GM18861 (cell line): ENCODE data around the gene MAMLD1.

Source experiments
- ATAC-seq: cut with Tn5 transposase; IDR thresholded peaks from one replicate; pipeline ENCODE4 v1.9.1; 2021; ENCODE audit not compliant: unreplicated experiment

Gene MAMLD1

DNA sequence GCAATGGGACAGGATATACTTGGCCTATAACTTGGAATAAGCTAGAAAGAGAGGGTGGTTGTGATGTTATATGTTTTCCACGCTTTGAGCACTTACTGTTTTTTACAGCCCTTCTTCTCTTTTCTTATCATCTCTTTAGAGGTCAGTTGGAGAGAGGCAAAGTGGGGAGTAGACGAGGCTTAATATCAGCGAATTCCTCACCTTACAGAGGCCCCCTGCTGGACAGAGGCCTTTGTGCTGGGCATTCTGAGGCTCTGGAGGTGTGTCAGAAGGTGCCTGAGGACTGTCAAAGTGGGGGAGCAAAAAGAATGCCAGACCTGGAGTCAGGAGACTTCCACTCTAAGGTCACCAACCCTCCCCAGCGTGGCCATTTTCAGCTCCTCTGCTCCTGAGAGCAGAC, 42.5 kb downstream of the MAMLD1 start:
- ATAC-seq, result no peak

DNA sequence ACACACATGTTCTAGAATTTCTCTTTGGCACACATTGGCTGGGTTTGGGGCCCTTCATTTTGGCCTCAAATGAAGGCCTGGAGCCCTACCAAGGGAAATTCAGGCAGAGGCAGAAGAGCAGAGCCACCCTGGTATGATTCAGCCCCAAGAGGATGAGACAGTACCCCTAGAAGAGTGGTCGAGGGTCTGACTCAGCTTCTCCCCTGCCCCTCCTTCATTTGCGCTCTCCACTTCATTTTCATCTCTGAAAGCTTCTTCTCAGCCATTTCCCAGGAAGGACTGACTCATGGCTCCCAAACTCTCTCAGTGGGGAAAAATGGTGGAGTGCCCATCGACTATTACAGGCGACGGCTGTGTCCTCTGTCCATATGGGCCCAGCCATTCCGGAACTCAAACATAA, 43.5 kb downstream of the MAMLD1 start:
- no peak for ATAC-seq

DNA sequence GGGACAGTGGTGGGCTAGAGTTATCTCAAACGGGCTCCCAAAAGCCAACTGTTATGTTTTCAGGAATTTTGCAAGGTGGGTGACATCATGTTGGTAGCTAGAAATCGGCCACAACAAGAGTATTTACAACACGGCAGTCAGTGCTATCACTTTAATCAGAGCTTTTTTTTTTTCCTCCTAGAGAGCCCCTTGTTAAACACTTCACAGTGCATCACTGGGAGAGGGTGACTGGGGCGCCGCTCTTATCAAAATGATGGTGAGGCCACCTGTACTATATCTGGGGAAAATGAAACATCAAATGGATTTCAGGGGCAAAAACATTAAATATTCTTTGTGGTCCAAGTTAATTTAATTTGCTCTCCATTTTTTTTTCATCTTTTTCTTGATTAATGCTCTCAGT, 44.9 kb downstream of the MAMLD1 start:
- no peak for ATAC-seq

DNA sequence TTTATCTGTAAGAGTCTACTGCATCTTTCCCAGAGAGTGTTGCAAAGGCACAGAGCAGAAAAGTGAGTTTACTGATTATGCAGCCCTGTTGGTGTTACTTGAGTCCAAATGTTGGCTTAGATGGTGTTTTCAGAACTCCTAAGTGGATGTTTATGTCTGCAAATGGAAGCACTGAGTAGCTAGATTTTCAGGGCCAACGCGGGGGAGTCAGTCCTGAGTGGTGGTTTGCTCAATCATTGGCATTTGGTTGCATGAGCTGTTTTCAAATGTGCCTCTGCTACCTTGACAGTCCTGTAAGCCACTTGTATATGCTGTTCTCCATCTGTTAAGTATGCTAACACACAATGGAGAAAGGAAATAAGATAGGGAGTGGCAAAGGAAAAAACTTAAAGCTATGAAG, 45.4 kb downstream of the MAMLD1 start:
- no peak for ATAC-seq

DNA sequence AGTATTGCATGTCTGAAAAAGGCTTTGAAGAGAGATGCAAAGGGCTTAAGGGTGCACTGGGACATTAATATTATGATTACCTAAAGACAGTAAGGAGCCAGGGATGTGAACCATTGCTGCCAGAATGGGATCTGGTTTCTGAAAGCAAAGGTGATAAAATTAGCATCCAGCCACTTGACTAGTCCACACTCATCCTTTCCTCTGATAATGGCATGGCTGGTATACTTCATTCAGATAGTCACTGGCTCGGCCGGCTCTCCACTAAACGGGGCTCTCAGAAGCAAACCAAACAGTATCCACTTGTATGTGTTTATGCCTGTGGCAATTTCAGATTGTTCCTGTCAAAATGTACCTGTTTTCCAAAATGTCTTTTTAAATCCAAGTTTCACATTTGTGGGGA, 46.4 kb downstream of the MAMLD1 start:
- no peak for ATAC-seq

DNA sequence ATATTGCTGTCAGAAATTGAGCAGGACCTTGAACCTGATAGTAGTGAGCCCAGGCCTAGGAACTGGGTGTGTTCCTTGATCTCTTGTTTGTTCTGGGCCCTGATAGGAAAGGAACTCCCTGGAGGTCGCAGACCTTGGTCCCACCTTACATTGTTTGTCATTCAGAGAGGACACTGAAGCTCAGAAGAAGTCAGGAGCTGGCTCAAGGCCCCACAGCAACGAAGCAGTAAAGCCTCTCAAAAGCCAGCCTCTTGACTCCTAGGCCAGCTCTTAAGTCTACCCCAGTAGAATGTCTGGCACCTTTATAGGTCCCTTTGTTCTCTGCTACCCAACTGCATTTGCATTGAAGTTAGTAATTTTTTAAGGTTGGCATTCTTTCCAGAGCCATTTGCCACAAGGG, 46.8 kb downstream of the MAMLD1 start:
- ATAC-seq, result no peak

DNA sequence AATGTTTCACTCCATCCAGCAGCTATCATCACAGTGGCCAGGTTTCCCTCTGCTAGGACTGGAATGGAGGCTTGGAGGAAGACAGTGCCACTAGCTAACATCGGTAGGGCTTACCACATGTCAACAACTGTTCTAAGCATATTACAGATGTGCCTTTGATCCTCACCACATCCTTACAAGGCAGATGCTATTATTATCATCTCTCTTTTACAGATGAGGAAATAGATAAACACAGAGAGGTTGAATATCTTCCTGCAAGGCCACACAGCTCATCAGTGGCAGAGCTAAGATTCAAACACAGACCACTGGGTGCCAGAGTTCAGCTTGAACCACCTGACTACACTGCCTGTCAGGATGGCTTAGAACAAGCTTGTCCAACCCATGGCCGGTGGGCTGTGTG, 47.4 kb downstream of the MAMLD1 start:
- no peak for ATAC-seq

DNA sequence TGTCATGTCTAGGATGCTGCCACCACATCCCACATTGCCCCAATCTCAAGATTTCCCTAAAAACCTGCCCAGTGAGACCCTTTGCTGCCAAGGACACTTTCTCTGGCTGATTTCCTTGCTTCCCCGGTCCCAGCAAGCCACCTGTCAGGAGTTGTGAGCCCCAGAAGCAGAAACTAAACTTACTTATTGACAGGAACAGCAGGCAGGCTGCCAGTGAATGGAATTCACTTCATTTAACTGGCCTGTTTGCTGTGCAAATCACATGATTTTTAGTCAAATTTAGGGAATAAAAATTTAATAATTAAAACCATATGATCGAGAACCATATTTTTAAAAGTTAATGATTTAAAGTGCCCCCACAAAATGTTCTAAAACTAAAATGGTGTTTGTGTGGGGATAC, 48.5 kb downstream of the MAMLD1 start:
- no peak for ATAC-seq

DNA sequence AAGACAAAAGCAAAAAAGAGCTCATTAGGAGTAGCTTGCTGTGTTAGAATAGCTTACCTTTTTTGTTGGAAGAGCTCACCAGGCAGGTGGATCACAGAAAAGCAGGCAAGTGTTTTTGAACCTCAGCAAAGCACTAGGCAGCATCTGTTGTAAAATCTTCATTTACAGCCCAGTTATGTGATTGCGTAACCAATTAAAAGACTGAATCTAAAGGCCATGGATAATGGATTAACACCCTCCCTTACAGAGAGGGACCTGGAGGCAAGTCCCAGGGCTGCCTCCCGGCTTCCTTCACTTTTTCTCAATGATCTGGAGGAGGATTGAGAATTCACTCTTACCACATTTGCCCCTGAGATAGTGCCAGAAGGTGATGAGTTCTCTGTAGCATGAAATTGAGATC, 51.1 kb downstream of the MAMLD1 start:
- ATAC-seq, result no peak

DNA sequence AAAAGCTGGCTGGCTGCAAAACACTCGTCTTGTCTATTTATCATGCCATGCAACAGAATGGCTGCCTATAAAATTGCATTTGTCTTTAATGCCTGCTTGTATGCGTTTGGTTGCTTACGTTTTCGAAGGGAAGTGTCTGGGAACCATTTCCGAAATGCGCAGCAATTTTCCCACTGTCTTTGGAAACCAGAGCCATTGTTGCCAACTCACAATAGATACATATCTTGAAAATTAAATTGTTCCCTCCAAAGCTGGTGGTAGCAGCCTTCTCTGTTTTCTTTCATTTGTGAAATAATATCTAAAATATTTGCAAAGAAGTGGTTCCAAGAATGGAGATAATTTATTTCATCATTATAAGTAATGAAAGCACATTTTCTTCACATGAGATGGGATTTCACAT, 53.4 kb downstream of the MAMLD1 start:
- no peak for ATAC-seq

DNA sequence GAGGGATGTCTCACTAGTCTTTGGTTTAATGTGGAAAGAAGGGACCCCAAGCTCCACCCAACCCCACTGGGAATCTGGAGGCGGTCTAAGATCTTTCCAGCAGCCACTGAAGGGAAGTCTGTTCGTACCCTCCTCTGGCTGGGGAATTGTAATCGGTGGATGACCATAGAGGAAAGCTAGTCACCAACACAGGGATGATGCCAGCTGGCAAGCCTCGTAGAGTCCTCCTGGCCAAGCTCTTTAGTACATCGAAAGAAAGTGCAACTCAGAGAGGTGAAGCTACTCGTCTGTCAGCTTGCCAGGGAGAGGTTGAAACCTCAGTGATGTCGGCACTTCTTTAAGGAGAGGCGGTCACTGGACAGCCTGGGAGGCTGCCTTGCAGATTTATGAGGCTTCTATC, 58.7 kb downstream of the MAMLD1 start:
- no peak for ATAC-seq

DNA sequence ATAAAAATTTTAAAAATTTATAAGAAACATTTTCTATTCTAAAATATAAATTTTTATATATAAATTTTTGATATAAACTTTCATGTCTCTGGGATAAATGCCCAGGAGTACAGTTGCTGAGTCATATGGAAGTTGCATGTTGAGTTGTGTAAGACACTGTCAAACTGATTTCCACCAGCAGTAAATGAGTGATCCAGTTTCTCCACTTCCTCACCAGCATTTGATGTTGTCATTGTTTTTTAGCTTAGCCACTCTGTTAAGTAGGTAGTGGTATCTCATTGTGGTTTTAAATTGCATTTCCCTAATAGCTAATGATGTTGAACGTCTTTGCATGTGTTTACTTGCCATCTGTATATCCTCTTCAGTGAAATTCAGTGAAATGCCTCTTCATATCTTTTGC, 66.5 kb downstream of the MAMLD1 start:
- ATAC-seq, result no peak

DNA sequence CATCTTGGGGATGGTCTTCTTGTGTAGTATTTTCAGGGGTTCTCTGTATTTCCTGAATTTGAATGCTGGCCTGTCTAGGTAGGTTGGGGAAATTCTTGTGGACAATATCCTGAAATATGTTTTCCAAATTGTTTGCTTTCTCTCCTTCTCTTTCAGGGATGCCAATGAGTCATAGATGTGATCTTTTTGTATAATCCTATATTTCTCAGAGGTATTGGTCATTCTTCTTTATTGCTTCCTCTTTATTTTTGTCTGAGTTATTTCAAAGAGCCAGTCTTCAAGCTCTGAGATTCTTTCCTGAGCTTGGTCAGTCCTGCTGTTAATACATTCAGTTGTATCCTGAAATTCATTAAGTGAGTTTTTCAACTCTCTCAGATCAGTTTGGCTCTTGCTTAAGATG, 73.1 kb downstream of the MAMLD1 start:
- ATAC-seq, result no peak

DNA sequence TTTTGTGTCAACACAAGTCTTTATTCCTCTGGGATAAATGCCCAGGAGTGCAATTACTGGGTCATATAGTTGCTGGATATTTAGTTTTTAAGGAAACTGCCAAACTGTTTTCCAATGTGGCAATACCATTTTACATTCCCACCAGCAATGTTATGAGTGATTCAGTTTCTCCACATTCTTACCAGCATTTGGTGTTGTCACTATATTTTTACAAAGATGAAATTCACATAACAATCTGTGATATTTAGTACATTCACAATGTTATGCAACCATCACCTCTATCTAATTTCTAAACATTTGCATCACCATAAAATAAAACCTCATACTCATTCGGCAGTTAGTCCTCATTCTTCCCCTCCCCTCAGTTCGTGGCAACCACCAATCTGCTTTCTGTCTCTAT, 75.0 kb downstream of the MAMLD1 start:
- ATAC-seq, result no peak

DNA sequence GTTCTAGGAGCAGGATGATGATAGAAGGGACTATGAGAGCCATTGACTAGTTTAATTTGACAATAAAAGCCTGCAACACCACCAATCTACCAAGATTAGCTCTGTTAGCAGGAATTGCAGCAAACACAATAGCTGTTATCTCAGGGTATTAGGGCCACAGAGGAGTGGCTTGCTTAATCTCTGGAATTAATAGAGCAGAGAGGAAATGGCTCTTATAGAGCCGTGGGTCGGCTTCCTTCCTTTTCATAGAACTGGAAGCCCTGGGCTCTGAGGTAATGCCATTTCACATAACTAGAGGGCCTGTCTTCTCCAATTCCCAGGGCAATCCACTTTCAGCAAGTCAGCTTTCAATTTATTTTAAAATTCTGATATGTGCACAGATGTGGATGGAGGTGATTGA, 83.0 kb downstream of the MAMLD1 start:
- no peak for ATAC-seq

DNA sequence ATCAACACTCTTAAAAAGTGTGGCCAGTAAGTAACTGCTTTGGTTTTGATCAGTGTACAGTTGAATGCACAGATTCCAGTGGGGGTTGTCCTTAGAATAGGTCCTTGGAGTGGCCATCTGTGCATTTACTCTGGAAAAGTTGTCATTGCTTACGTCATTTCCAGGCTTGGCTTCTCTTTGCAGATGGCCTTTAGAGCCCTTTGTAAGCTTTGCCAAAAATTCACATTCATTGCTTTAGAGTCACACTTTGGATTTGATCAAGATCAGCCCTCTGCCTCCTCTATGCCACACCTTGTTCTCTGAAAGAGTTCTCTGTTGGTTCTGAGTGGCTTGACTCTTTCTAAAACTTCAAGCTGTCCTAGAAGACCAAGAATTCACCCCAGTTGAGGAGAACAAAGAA, 83.9 kb downstream of the MAMLD1 start:
- no peak for ATAC-seq

DNA sequence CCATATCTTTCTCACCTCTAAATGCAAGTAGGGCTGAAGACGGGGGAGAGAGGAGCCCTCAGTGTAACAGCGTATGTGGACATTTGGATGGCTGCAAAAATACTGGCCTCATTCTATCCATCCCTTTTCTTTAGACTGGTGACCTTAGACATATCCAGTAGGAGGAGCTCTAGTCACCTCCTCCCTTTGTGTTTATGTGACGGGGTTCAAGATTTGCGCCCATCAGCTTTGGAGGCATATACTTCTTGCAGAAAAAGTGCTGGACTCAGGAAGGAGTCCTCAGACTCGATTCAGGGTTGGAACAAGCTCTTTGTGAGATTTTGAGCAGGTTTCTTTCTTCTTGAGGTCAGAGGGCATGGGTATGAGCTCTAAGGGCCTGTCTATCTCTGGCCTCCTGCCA, 86.2 kb downstream of the MAMLD1 start:
- ATAC-seq, result no peak

DNA sequence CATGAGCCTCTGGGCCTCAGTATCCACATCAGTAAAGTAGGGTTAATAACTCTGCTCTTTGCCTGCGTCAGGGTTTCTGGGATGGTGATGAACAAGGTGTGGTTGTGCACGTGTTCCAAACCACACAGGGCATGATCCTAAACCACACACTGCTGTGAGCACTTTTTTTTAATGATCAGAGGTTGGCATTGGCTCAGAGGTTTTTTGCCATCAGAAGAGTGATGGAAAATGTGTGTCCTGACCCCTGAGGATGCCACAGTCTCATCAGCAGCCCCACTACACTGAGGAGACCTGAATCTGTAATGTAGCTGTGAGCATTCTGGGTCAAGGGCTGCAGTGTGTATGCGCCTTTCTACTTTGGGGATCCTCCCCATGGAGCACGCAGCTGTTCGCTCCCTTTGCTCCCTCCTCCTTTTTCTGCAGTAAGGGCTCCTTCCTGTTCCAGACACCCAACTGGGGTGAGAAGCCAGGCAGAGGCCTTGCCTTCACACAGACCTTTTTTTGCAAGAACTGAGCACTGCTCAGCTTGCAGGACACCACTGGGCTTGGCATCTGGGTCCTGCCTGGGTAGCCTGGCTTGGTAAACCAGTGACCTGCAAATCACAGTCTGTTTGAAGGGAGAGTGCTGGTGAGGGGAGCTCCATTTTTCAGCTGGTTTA, 87.5 kb downstream of the MAMLD1 start:
- ATAC-seq, result no peak

DNA sequence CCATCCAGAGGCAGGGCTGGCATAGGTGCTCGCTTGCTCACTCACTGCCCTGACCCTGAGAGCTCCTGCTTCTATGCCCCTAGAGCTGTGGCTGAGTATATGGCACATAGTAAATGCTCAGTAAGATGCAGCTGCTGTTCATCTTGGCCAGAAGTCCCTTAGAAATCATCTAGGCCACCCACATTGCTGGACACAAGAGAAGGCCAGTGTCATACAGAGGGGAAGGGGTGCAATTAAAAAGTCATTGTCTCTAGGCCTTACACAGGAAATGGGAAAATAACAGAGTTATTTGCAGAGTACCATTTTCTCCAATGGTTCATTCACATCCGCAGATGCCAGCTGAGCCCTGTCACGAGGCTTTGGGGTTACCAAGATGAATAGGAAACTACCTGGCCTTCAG, 88.8 kb downstream of the MAMLD1 start:
- ATAC-seq, result no peak

DNA sequence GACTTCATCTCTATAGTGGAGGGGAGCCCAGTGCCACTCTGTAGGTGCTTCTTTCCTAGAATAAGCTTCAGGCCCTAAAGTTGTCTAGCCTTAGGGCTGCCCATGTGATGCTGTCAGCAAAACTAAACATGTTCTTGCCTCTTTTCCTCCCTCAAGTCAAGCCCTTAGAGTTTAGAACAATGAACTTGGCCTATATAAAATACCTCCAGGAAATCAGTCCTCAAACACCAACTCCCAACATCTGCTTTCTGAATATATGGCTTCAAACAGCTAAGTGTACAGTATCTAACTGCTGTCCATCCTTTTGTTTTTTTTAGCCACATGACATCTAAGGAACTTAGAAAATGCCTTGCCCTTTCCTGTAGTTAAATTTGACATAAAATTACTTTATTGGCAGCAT, 91.0 kb downstream of the MAMLD1 start:
- no peak for ATAC-seq

DNA sequence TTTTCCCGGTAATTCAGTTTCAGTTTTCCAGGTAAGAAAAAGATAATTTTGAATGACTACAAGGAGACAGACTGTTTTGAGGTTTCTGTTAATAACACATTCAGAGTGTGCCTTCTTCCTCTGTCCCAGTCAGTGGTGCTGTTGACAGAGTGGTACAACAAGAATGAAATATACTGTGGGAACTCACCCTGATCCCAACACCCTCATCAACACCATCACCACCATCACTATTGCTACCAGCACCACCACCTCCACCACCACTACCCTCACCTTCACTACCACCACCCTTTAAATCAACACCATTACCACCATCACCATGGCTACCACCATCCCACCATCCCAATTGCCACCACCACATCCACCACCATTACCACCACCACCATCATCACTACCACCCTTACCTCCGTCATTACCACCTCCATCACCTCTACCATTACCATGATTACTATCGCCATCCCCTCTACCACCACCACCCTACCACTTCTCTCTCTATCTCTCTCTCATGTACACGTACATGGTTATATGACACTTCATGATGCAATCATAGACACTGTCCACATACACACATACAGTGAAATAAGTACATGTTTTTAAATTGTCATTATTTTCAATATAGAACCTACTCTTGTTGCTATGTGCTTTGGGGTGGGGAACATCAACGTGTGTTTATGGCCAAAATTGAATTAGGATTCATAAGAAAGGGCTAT, 91.5 kb downstream of the MAMLD1 start:
- no peak for ATAC-seq

DNA sequence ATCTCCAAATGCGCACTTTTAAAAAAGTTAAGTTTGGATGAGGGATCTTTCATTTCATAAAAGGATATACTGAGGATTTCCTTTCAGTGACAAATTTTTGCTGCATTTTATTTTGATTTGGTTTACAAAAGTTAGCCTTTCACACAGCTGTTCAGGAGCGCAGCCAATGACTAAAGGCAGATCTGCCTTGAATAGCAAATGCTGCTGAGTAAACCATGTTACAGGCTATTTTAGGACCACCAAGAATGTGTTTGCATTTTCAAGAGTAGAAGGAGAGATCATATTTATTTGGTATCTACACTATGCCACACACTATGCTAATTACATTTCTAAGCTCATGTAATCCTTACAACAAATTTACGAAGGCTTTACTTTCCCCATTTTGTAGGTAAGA, 92.1 kb downstream of the MAMLD1 start:
- ATAC-seq, result no peak

DNA sequence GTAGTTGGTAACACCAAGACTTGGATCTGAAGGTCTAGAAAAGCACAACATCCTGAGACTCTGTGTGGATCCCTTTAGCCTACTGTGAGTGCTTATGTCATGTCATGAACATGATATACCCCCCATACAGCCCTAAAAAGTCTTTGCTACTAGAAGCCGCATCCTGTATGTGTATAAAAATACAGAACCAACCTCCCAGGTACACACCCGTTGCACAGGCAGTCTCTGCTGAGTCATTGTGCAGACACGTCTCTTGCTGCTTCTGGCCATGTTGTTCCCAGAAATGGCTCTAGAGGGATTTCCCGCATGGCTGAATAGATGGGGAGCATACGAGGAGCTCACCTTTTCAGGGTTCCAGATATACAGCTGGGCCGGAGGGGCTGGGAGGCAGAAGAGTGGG, 93.3 kb downstream of the MAMLD1 start:
- no peak for ATAC-seq
